Kasumi-1 (cell line): ENCODE results near the gene TEC.
"Not testable (repeated sequence)": the region's sequence is repeated elsewhere in the genome, so short reads cannot be mapped to it uniquely, and the experiment has no call there.

Source experiments
- DNase-seq, 2 experiments: peaks; one replicate each; lab custom pipeline; 2025; lab: John Stamatoyannopoulos, UW

TEC gene

GRCh38 chr4:48242511-48243195 lies 27.0 kb downstream of the TEC start:
- DNase-seq, result peak in 1 of 2 experiments; percentile 31

GRCh38 chr4:48241731-48242130 lies 27.9 kb downstream of the TEC start:
- DNase-seq, result no peak

GRCh38 chr4:48237996-48238645 lies 31.5 kb downstream of the TEC start:
- peak; percentile 27 to 29 for DNase-seq

GRCh38 chr4:48235050-48235449 lies 34.6 kb downstream of the TEC start:
- DNase-seq, result no peak

- DNase-seq, result peak; percentile 18 to 30
Observed at GRCh38 chr4:48234575-48234974, 35.1 kb downstream of the TEC start.

- no peak for DNase-seq
Observed at GRCh38 chr4:48228949-48229348, 40.7 kb downstream of the TEC start.

GRCh38 chr4:48227662-48228061 lies 42.0 kb downstream of the TEC start:
- no peak for DNase-seq

- DNase-seq, result peak in 1 of 2 experiments; percentile 37
Observed at GRCh38 chr4:48226199-48226598, 43.4 kb downstream of the TEC start.

GRCh38 chr4:48225368-48226141 lies 44.1 kb downstream of the TEC start:
- no peak for DNase-seq

GRCh38 chr4:48224606-48225005 lies 45.0 kb downstream of the TEC start:
- no peak for DNase-seq

- DNase-seq, result no peak
Observed at GRCh38 chr4:48223633-48224295, 45.9 kb downstream of the TEC start.

GRCh38 chr4:48222491-48222890 lies 47.1 kb downstream of the TEC start:
- no peak for DNase-seq

GRCh38 chr4:48219430-48219829 lies 50.2 kb downstream of the TEC start:
- DNase-seq, result not testable (repeated sequence)

- DNase-seq, result no peak
Observed at GRCh38 chr4:48216563-48216962, 53.1 kb downstream of the TEC start.

- DNase-seq, result no peak
Observed at GRCh38 chr4:48215977-48216376, 53.7 kb downstream of the TEC start.

GRCh38 chr4:48212165-48212564 lies 57.5 kb downstream of the TEC start:
- DNase-seq, result peak; percentile 100

- DNase-seq, result no peak
Observed at GRCh38 chr4:48210966-48211328, 58.7 kb downstream of the TEC start.

GRCh38 chr4:48205626-48206025 lies 64.0 kb downstream of the TEC start:
- DNase-seq, result no peak

- DNase-seq, result no peak
Observed at GRCh38 chr4:48205107-48205506, 64.5 kb downstream of the TEC start.

- DNase-seq, result no peak
Observed at GRCh38 chr4:48203819-48204218, 65.8 kb downstream of the TEC start.

GRCh38 chr4:48197643-48198237 lies 71.9 kb downstream of the TEC start:
- no peak for DNase-seq
